Upper lobe of right lung (tissue), 1 donor: ENCODE data around the gene RGS12. TPM values are rescaled to one million over a fixed set of nuclear protein-coding genes. Genes with fewer than 3 reads are reported as not detected.

Experiments
- ATAC-seq: fragments of 200-7000 bp; cut with Tn5 transposase; one replicate; pipeline ENCODE4 v1.9.1; 2020; ENCODE audit warnings: mild to moderate bottlenecking, moderate library complexity
- DNase-seq: peaks from one replicate; pipeline ENCODE4 v3.0.0-alpha.2; 2020
- H3K27ac ChIP-seq: fragments of 200-600 bp; one replicate; pipeline ENCODE4 v1.8.0; 2022
- H3K27me3 ChIP-seq: fragments of 200-600 bp; one replicate; pipeline ENCODE4 v1.8.0; 2022; ENCODE audit warnings: mild to moderate bottlenecking
- H3K36me3 ChIP-seq: fragments of 200-600 bp; one replicate; pipeline ENCODE4 v1.8.0; 2022
- H3K4me1 ChIP-seq: fragments of 200-600 bp; one replicate; pipeline ENCODE4 v1.8.0; 2022
- H3K4me3 ChIP-seq: fragments of 200-600 bp; one replicate; pipeline ENCODE4 v1.8.0; 2022; ENCODE audit warnings: mild to moderate bottlenecking
- H3K9me3 ChIP-seq: fragments of 200-600 bp; one replicate; pipeline ENCODE4 v1.8.0; 2022
- intact Hi-C: fragments of 100-400 bp; cut with DNase I; formaldehyde crosslinking; loops from one replicate; pipeline ENCODE4 v1.11.0; 2022
- total RNA-seq: library from RNA; stranded (reverse); fragmentation: NEBNext Ultra II Directional; extraction: Animal tissue kit (Norgen Biotek cat#: 25700); gene quantifications from one replicate; pipeline ENCODE4 v1.2.1, GENCODE V29; 2021
- TF ChIP-seq, protein P1 (sequence below): fragments of 200-600 bp; IDR thresholded peaks from one replicate; pipeline ENCODE4 v1.8.0; 2022; ENCODE audit warnings: antibody characterized with exemption
- donor health status: DM: no; HTN: yes; CAD: no; lungs with severe emphysema.

Gene RGS12
- total RNA-seq, 1 donor from 2014 or later, result 58.2 TPM

DNA sequence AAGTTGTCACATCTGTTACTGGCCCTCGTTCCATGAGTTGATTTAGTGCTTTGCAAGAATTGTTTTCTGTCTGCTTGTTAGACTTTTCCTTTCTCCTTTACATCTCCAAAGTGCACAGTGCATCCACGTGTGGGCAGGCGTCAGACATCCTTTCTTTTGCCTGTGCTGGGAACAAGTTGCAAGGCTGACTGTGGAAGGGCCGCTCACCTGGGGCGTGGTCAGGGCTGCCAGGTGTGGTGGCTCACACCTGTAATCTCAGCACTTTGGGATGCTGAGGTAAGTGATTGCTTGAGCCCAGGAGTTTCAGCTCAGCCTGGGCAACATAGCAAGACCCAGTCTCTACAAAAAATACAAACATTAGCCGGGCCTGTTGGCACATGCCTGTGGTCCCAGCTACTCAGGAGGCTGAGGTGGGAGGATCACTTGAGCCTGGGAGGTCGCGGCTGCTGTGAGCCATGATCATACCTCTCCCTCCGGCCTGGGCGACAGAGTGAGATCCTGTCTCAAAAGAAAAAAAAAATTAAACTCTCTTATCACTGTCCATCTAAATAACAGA is 46.2 kb downstream of the RGS12 start:
- no peak for ATAC-seq
- no peaks in the 10 kb centered on the region for H3K27me3 ChIP-seq
- intact Hi-C loops, result no loop called here
- no peaks in the 10 kb centered on the region for H3K9me3 ChIP-seq
- H3K36me3 ChIP-seq, result no peaks in the 10 kb centered on the region
- H3K27ac ChIP-seq, result no peak overlapping the region
- no peak for DNase-seq
- H3K4me3 ChIP-seq, result no peak overlapping the region
- peaks cover 4% of the 10 kb centered on the region for H3K4me1 ChIP-seq
- TF ChIP-seq, protein P1, sequence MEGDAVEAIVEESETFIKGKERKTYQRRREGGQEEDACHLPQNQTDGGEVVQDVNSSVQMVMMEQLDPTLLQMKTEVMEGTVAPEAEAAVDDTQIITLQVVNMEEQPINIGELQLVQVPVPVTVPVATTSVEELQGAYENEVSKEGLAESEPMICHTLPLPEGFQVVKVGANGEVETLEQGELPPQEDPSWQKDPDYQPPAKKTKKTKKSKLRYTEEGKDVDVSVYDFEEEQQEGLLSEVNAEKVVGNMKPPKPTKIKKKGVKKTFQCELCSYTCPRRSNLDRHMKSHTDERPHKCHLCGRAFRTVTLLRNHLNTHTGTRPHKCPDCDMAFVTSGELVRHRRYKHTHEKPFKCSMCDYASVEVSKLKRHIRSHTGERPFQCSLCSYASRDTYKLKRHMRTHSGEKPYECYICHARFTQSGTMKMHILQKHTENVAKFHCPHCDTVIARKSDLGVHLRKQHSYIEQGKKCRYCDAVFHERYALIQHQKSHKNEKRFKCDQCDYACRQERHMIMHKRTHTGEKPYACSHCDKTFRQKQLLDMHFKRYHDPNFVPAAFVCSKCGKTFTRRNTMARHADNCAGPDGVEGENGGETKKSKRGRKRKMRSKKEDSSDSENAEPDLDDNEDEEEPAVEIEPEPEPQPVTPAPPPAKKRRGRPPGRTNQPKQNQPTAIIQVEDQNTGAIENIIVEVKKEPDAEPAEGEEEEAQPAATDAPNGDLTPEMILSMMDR, result no peak

DNA sequence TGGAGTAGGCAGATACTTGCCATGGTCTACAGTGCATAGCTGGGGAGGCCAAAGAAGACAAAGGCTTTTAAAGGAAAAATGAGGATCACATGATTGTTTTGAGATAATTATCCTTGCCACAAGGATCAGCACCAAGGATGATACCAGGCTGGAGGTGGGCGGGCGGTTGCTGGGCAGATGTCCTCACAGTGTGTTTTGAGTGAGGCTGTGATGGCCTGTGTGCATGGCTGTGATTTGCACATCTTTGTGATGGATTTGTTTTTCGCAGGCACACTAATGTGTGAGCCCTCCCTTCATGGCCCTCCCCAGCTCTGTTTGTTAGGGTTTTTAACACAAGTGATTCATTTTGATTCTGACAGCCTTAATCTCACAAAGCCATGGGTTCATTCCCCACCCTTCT is 46.8 kb downstream of the RGS12 start:
- Histone ChIP-seq H3K4me3 (no peak overlapping the region), H3K27me3 (no peaks in the 10 kb centered on the region), H3K27ac (no peak overlapping the region), H3K36me3 (no peaks in the 10 kb centered on the region), H3K9me3 (no peaks in the 10 kb centered on the region), H3K4me1 (peaks cover 4% of the 10 kb centered on the region)
- DNase-seq (no peak), ATAC-seq (no peak)
- TF ChIP-seq, protein P1, result no peak
- intact Hi-C loops, result no loop called here

DNA sequence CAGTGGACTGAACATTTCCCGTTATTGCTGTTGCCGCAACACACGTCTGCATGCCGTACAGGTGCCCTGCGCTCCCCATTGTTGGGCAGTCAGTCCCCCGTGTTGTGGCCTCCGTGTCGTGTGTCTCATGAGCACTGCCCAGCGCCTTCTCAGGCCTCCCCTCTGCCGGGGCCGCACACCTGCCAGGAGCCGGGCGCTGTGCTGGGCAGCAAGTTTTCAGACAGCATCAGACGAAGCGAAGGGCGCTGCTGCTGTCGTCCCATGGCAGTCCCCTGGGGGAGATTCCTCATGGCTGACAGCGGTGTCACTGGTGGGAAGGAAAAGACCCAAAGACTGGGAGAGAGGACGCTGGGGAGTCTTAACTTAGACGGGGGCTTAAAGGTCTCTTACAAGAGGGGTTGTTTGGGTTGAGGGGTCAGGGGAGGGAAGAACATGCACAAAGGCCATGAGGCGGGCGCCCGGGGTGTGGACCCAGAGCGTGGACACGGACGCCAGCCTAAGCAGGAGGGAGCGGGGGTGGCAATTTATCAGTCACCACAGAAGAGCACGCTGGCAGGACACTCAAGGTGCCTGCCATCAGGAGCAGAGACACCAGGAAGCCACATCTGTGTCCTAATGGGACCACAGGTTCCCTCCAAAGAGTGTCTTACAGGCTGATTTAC is 47.3 kb downstream of the RGS12 start:
- DNase-seq, result no peak
- intact Hi-C loops, result no loop called here
- TF ChIP-seq, protein P1, result no peak
- no peaks in the 10 kb centered on the region for H3K27me3 ChIP-seq
- H3K4me1 ChIP-seq, result peaks cover 4% of the 10 kb centered on the region
- no peak for ATAC-seq
- H3K36me3 ChIP-seq, result no peaks in the 10 kb centered on the region
- no peak overlapping the region for H3K4me3 ChIP-seq
- no peaks in the 10 kb centered on the region for H3K9me3 ChIP-seq
- H3K27ac ChIP-seq, result no peak overlapping the region

DNA sequence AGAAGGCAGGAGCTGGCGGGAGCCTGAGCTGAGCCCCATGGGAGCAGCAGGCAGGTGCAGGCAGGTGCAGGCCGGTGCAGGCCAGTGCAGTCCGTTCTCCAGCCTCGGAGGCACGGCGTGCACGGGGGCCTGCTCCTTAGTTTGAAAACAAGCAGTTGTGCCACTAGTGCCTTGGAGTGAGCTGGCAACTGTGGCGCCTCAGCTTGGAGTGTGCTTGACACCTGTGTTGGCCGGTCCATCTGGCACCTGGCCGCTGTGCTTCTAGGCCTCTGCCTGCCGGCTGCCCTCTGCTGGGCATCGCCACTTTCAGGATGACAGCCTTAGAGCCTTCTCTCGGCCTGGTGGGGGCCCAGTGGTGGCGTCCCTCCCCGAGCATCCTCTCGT is 47.9 kb downstream of the RGS12 start:
- H3K4me3 ChIP-seq, result no peak overlapping the region
- no peaks in the 10 kb centered on the region for H3K36me3 ChIP-seq
- peak; percentile 93 for DNase-seq
- no peaks in the 10 kb centered on the region for H3K9me3 ChIP-seq
- TF ChIP-seq, protein P1, result peak; percentile 43
- peaks cover 4% of the 10 kb centered on the region for H3K4me1 ChIP-seq
- H3K27ac ChIP-seq, result no peak overlapping the region
- intact Hi-C loops, result no loop called here
- ATAC-seq, result peak; percentile 93
- no peaks in the 10 kb centered on the region for H3K27me3 ChIP-seq

DNA sequence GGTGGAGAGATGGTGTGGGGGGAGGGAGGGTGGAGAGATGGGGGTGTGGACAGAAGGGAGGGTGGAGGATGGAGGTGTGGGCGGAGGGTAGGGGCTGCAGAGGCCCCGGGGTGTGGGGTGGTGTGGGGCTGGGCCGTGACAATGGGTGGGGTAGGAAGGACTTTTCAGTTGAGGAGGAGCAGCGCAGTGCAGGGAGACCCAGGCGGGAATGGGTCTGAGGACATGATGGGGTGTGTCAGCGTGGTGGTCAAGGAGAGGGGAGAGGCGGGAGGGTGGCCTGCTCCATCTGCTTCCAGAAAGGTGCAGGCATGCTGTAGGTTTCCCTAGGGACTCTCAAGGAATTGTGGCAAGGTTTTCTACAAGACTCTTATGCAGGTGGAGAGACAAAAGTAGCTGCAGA is 48.9 kb downstream of the RGS12 start:
- no peaks in the 10 kb centered on the region for H3K27me3 ChIP-seq
- DNase-seq (no peak), ATAC-seq (no peak)
- no peaks in the 10 kb centered on the region for H3K9me3 ChIP-seq
- intact Hi-C loops, result no loop called here
- H3K4me3 ChIP-seq, result no peak overlapping the region
- no peaks in the 10 kb centered on the region for H3K36me3 ChIP-seq
- H3K4me1 ChIP-seq, result peaks cover 8% of the 10 kb centered on the region
- TF ChIP-seq, protein P1, result no peak
- no peak overlapping the region for H3K27ac ChIP-seq
